Uterus (tissue), 4 donors: ENCODE results near the gene SLC2A9. TPM values are rescaled to one million over a fixed set of nuclear protein-coding genes. Genes with fewer than 3 reads are reported as not detected.

Source experiments
- DNase-seq, 2 donors: peaks; one replicate each; pipeline ENCODE4 v3.0.0-alpha.2; 2019 to 2020
- H3K27ac ChIP-seq, 2 donors: fragments of 200-600 bp; sonication (generic); 1 replicate in 1 of 2; 2 replicates in 1 of 2; pipeline ENCODE4 v1.5.1; 2016 to 2018
- H3K27me3 ChIP-seq, 2 donors: fragments of 200-600 bp; sonication (generic); one replicate each; pipeline ENCODE4 v1.5.1; 2018 to 2019; ENCODE audit warnings: control low read depth in 1 of 2
- H3K36me3 ChIP-seq, 2 donors: fragments of 200-600 bp; sonication (generic); one replicate each; pipeline ENCODE4 v1.5.1; 2019; ENCODE audit warnings: control low read depth in 1 of 2
- H3K4me1 ChIP-seq, 2 donors: fragments of 200-600 bp; sonication (generic); one replicate each; pipeline ENCODE4 v1.5.1; 2018 to 2019; ENCODE audit warnings: control low read depth in 1 of 2
- H3K4me3 ChIP-seq, 2 donors: fragments of 200-600 bp; sonication (generic); 1 replicate in 1 of 2; 2 replicates in 1 of 2; pipeline ENCODE4 v1.5.1; 2018 to 2019; ENCODE audit warnings: mild to moderate bottlenecking in 1 of 2
- H3K9me3 ChIP-seq, 2 donors: fragments of 200-600 bp; sonication (generic); one replicate each; pipeline ENCODE4 v1.5.1; 2019; ENCODE audit warnings: control low read depth in 1 of 2
- POLR2A ChIP-seq, 2 donors: fragments of 450-650 bp; IDR thresholded peaks; one replicate each; pipeline ENCODE4 v1.6.1; 2016; ENCODE audit warnings: antibody characterized with exemption in 2 of 2, mild to moderate bottlenecking in 1 of 2, moderate library complexity in 1 of 2
- intact Hi-C: fragments of 100-400 bp; cut with DNase I; formaldehyde crosslinking; loops from one replicate; pipeline ENCODE4 v1.15.1; 2023; ENCODE audit warnings: low total_unique reads
- total RNA-seq, 4 donors: library from RNA; depleted of rRNA in 3 of 4; stranded (reverse); fragments of >200 nt in 3 of 4; gene quantifications; one replicate each; pipeline versions ENCODE4 v1.1.0 to v1.2.4, GENCODE V29; 2014 to 2023
- TF ChIP-seq, protein P1 (sequence below), 4 experiments: fragments of 200-600 bp in 2 of 4; fragments of 450-650 bp in 2 of 4; sonication (generic) in 2 of 4; IDR thresholded peaks; one replicate each; pipeline ENCODE4 v1.5.1; 2016 to 2019; ENCODE audit warnings: antibody characterized with exemption in 4 of 4, mild to moderate bottlenecking in 2 of 4, moderate library complexity in 1 of 4
- donor health status: DM: yes; HTN: yes; CAD: no.

The SLC2A9 gene
- total RNA-seq, 4 donors from 2014 or later: 0.51 to 9.3 (median 7.1) TPM

- TF ChIP-seq, protein P1, sequence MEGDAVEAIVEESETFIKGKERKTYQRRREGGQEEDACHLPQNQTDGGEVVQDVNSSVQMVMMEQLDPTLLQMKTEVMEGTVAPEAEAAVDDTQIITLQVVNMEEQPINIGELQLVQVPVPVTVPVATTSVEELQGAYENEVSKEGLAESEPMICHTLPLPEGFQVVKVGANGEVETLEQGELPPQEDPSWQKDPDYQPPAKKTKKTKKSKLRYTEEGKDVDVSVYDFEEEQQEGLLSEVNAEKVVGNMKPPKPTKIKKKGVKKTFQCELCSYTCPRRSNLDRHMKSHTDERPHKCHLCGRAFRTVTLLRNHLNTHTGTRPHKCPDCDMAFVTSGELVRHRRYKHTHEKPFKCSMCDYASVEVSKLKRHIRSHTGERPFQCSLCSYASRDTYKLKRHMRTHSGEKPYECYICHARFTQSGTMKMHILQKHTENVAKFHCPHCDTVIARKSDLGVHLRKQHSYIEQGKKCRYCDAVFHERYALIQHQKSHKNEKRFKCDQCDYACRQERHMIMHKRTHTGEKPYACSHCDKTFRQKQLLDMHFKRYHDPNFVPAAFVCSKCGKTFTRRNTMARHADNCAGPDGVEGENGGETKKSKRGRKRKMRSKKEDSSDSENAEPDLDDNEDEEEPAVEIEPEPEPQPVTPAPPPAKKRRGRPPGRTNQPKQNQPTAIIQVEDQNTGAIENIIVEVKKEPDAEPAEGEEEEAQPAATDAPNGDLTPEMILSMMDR (IDR thresholded peaks at IDR 0.05): no peak
- no peak for TF ChIP-seq POLR2A (IDR thresholded peaks at IDR 0.05)
- H3K27me3 ChIP-seq: no peaks in the 10 kb centered on the region
- no peaks in the 10 kb centered on the region for H3K36me3 ChIP-seq
- no peaks in the 10 kb centered on the region for H3K4me1 ChIP-seq
- no peak overlapping the region for H3K4me3 ChIP-seq
- no peak overlapping the region for H3K27ac ChIP-seq
- DNase-seq: no peak
- no peaks in the 10 kb centered on the region for H3K9me3 ChIP-seq
- intact Hi-C loops: no loop called here
These were observed 88.5 kb downstream of the SLC2A9 start for GRCh38 chr4:9932771-9933170.

GRCh38 chr4:9931146-9931545, 90.2 kb downstream of the SLC2A9 start:
- Histone ChIP-seq H3K36me3 (no peaks in the 10 kb centered on the region), H3K4me3 (no peak overlapping the region), H3K27ac (no peak overlapping the region), H3K27me3 (no peaks in the 10 kb centered on the region), H3K4me1 (no peaks in the 10 kb centered on the region), H3K9me3 (no peaks in the 10 kb centered on the region)
- DNase-seq: no peak
- intact Hi-C loops: no loop called here
- no peak for TF ChIP-seq POLR2A (IDR thresholded peaks at IDR 0.05)
- TF ChIP-seq, protein P1 (IDR thresholded peaks at IDR 0.05): no peak

- no peak for TF ChIP-seq POLR2A (IDR thresholded peaks at IDR 0.05)
- TF ChIP-seq, protein P1 (IDR thresholded peaks at IDR 0.05): no peak
- Histone ChIP-seq H3K36me3 (no peaks in the 10 kb centered on the region), H3K4me1 (no peaks in the 10 kb centered on the region), H3K4me3 (no peak overlapping the region), H3K27me3 (no peaks in the 10 kb centered on the region), H3K9me3 (no peaks in the 10 kb centered on the region), H3K27ac (no peak overlapping the region)
- intact Hi-C loops: no loop called here
- DNase-seq: no peak
These were observed 92.2 kb downstream of the SLC2A9 start for GRCh38 chr4:9929111-9929510.

DNA sequence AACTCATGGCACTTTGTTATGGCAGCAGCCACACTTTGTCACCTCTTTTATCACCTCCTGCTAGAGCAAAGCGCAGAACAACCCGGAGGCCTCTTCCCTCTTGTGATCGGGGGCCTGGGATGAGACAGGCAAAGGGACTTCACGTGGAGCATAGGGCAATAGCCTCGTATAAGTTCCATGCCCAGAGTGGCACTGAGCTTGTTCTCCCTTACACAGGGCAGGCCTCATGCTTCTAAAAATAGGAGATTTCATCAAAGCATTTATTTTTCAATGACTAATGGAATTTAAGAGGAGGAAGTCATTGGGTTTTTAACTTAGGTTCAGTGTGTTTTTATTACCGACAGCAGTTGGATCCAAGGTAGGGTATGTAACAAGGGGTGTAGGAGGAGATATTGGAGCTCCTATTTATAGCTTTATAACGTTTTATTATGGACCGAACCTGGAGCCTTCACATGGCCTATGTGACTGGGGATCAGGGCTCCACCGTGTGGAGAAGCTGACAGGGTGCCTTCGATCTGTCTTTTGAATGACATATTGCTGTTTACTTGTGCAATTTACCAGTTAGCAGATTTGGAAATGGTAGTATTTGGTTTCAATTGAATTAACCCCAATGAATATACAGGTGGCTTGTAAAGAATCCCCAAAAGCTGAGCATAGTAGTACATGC, 93.8 kb downstream of the SLC2A9 start:
- Histone ChIP-seq H3K4me3 (no peak overlapping the region), H3K27me3 (no peaks in the 10 kb centered on the region), H3K27ac (no peak overlapping the region), H3K4me1 (no peaks in the 10 kb centered on the region), H3K9me3 (no peaks in the 10 kb centered on the region), H3K36me3 (no peaks in the 10 kb centered on the region)
- intact Hi-C loops: no loop called here
- no peak for TF ChIP-seq POLR2A (IDR thresholded peaks at IDR 0.05)
- TF ChIP-seq, protein P1 (IDR thresholded peaks at IDR 0.05): no peak
- no peak for DNase-seq

DNA sequence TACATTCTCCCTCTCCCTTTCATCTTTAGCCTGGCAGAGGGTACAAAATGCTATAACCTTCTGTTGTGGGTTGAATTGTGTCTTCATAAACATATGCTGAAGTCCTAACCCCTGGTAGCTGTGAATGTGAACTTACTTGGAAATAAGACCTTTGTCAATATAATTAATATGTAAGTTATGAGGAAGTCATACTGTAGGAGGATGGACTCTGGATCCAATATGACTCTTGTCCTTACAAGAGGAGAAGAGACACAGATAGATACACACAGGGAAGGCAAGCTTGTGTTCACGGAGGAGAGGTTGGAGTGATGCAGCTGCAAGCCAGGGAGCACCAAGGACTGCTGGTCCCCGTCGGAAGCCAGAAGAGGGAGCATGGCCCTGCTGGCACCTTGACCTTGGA, 94.7 kb downstream of the SLC2A9 start:
- intact Hi-C loops: no loop called here
- TF ChIP-seq, protein P1 (IDR thresholded peaks at IDR 0.05): no peak
- no peak for TF ChIP-seq POLR2A (IDR thresholded peaks at IDR 0.05)
- Histone ChIP-seq H3K27me3 (no peaks in the 10 kb centered on the region), H3K9me3 (no peaks in the 10 kb centered on the region), H3K36me3 (no peaks in the 10 kb centered on the region), H3K27ac (no peak overlapping the region), H3K4me3 (no peak overlapping the region), H3K4me1 (no peaks in the 10 kb centered on the region)
- DNase-seq: no peak
